HFFc6 (cell line): Measurements from ENCODE around the gene IL1RAPL2. TPM values are rescaled to one million over a fixed set of nuclear protein-coding genes. Genes with fewer than 3 reads are reported as not detected.

ENCODE experiments used
- DNase-seq: peaks from one replicate; pipeline ENCODE4 v3.0.0-alpha.2; 2018
- H3K27ac Mint-ChIP-seq: 2 replicates; pipeline ENCODE4 v1.8.0; 2020; ENCODE audit warnings: mild to moderate bottlenecking, mixed read lengths
- H3K27me3 Mint-ChIP-seq: 2 replicates; pipeline ENCODE4 v1.8.0; 2021; ENCODE audit warnings: mild to moderate bottlenecking, moderate library complexity, mixed read lengths; ENCODE audit not compliant: insufficient read depth
- H3K36me3 Mint-ChIP-seq: 2 replicates; pipeline ENCODE4 v1.8.0; 2021; ENCODE audit warnings: low read depth, mixed read lengths
- H3K4me1 Mint-ChIP-seq: 2 replicates; pipeline ENCODE4 v1.8.0; 2020; ENCODE audit warnings: low read depth, mixed read lengths
- H3K4me3 Mint-ChIP-seq: 2 replicates; pipeline ENCODE4 v1.8.0; 2020; ENCODE audit warnings: mild to moderate bottlenecking, moderate library complexity, mixed read lengths
- H3K9me3 Mint-ChIP-seq: 2 replicates; pipeline ENCODE4 v1.8.0; 2020; ENCODE audit warnings: mild to moderate bottlenecking, mixed read lengths
- CTCF ChIP-seq: fragments of 200-600 bp; sonication (generic); IDR thresholded peaks from 2 replicates; pipeline ENCODE4 v1.5.0; 2021; ENCODE audit warnings: antibody characterized with exemption, mild to moderate bottlenecking
- total RNA-seq, 6 experiments: library from RNA; stranded (reverse); fragmentation: NEBNext Ultra II Directional; extraction: Animal tissue kit (Norgen Biotek cat#: 25700); gene quantifications; 2 replicates in 1 of 6; 3 replicates in 5 of 6; pipeline ENCODE4 v1.2.3, GENCODE V29; 2021

IL1RAPL2 gene
- total RNA-seq, 6 experiments from 2014 or later, result 0.33 TPM; not detected in 5

DNA sequence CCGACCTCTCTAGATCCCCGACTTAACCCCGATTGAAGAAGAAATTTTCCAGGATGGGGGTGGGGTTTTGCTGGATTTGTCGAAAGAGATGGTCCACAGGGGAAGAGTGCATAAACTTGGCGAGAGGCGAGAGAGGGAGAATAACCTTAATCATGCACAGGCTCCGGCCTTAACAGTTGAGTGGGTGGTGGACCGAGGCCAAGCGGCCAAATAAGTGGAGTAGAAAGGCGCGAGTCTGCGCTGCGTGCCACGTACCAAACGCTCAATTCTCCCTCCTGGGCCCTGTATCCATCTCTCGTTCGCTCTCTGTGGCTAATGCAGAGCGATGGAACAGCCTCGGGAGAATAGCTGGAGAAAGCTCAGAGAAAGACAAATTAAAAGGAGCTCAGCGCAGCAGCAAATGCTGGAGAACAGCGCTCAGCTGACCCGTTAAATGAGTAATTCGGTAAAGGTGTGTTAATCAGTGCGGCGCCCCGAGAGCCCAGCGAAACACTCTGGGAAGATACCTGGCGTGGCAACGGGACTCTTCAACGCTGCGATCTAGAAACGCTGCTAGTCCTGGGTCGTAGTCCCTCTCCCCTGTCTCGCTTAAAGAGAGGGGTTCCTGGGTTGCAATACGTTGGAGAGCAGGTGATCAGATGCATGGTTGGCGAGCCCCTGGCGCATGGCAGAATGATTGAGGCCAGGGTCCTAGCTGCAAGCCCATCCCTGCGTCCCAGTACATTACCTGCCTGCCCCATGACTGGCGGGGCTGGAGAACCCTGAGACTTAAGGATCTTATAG, 887 bp upstream of the IL1RAPL2 start:
- H3K36me3 Mint-ChIP-seq, result no peaks in the 10 kb centered on the region
- H3K4me3 Mint-ChIP-seq, result no peak overlapping the region
- no peak for DNase-seq
- H3K4me1 Mint-ChIP-seq, result no peaks in the 10 kb centered on the region
- TF ChIP-seq CTCF, result no peak
- H3K9me3 Mint-ChIP-seq, result no peaks in the 10 kb centered on the region
- H3K27me3 Mint-ChIP-seq, result peaks cover 12% of the 10 kb centered on the region
- no peak overlapping the region for H3K27ac Mint-ChIP-seq

DNA sequence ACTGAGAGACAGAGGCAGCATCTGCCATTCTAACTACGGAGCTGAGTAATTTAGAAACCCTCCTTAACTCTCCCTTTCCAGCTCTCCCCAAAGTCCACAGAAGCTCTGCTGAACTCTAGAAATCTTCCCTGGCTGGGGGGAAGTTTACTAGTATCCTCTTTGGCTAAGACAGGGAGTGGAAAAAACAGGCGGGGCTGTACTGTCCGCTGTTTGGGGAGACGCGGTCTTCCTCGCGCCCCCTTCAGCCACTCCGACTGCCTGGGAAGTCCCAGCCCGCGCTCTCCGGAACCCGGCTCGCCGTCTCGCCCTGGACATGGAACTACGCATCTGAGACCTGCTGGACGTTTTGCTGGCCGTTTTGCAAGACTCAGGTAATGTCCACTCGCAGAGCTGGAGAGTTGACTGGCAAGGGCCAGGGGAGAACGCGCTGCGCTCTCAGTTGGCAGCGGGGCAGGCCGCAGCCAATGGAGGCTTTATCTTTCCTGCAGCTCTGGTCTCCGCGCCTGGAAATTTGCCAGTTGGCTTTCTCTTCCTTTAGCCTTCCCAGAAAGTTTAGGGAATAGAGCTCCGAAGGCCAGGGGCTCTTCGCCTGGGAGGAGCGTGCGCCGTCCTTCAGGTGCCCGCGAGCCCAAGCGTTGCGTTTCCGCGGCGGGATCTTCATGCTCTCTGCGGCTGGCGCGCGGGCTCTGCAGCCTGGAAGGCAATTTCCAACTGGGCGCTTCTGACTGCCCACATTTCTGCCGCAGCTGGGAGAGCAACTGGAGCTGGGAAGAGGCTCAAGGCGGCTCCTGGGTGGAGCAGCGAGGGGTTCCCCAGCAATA, 892 bp downstream of the IL1RAPL2 start:
- no peak for TF ChIP-seq CTCF
- Mint-ChIP-seq H3K4me3 (no peak overlapping the region), H3K27ac (no peak overlapping the region), H3K4me1 (no peaks in the 10 kb centered on the region), H3K27me3 (peaks cover 12% of the 10 kb centered on the region), H3K9me3 (no peaks in the 10 kb centered on the region), H3K36me3 (no peaks in the 10 kb centered on the region)
- no peak for DNase-seq

DNA sequence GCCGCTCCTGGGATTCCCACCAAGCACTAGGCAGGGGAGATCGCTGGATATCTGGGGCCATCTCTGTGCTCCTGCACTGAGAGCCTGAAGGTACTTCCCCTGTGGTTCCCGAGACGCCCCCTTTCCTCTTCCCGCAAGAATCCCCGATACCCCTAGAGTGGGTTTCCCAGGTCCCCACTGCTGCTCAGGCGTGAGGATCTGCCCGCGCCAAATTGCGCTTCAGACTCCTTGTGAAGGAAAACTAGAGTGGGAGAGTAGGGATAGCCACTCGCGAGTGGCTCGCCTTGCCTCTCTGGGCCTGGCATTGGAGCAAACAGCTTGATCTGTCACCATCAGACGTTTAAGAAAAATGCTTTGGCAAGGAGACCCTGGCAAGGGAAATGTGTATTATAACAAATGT, 1.5 kb downstream of the IL1RAPL2 start:
- H3K4me1 Mint-ChIP-seq, result no peaks in the 10 kb centered on the region
- TF ChIP-seq CTCF, result no peak
- peaks cover 12% of the 10 kb centered on the region for H3K27me3 Mint-ChIP-seq
- H3K4me3 Mint-ChIP-seq, result no peak overlapping the region
- no peak overlapping the region for H3K27ac Mint-ChIP-seq
- no peaks in the 10 kb centered on the region for H3K9me3 Mint-ChIP-seq
- DNase-seq, result no peak
- no peaks in the 10 kb centered on the region for H3K36me3 Mint-ChIP-seq

DNA sequence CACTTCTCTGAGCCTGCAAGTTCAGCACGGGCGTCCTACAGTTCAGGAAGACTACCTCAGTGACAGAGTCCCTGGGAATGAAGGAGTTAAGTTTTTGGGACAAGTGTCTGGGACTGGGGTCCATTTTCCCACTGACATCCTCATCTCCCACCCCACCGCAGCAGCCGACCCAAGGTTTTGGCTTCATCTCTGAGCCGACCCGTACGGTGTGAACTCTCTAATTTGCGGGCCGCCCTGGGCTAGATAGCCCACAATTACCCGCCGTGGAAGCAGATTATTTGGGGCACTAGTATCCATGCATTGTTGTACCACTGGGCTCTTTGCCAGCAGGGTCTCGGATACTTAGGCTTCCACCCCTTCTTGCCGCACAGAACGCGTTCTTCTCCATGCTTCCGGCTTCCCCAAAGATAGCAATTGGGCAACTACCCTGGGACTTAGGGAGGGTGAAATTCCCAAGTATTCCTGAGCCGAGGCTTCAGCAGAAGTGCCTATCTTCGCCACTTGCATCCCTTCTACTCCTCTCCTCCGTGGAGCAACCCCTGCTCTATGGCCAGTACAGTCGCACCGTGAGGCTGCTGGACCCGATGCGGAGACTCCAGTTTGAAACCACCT, 2.4 kb downstream of the IL1RAPL2 start:
- Mint-ChIP-seq H3K9me3 (no peaks in the 10 kb centered on the region), H3K27me3 (peaks cover 12% of the 10 kb centered on the region), H3K4me3 (no peak overlapping the region), H3K36me3 (no peaks in the 10 kb centered on the region), H3K4me1 (no peaks in the 10 kb centered on the region), H3K27ac (no peak overlapping the region)
- DNase-seq, result no peak
- TF ChIP-seq CTCF, result no peak

DNA sequence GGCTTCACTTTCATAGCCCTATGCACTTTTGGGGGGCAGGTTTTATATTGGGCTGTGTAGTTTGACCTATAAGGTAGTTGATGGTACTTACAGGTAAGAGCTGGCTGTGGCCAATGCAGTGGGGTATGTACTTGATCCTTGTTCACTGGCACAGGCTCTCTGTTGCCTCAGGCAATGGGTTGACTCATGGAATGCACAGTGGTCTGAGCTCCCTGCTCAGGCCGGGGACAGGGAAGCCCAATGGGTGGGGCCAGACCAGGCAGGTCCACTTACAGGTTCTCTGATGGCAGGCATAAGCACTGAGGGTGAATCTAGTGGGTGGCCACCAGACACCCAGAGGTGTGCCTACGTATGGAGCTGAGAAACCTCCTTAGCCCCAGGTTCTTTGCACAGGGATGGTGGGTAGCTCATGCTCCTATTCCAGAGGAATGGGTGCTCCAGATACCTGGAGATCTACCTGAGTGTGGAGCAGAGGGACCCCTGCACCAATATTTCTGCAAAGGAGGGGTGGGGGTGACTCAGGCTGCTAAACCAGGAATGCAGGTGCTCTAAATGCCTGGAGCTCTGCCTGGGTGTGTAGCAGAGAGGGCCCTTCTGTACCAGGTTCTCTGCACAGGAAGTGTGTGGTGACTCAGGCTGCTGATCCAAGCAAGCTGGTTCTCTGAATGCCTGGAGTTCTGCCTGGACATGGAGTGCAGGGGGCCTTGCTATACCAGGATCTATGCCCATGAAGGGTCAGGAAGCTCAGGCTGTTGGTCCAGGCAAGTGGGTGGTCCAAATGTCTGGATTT, 52.3 kb downstream of the IL1RAPL2 start:
- no peak for DNase-seq
- Mint-ChIP-seq H3K4me1 (no peaks in the 10 kb centered on the region), H3K36me3 (no peaks in the 10 kb centered on the region)

More for the DNA sequence above, 52.3 kb downstream of the IL1RAPL2 start:
- H3K4me3 Mint-ChIP-seq, result no peak overlapping the region
- H3K27me3 Mint-ChIP-seq, result no peaks in the 10 kb centered on the region; the same call in 1 of the 2 replicates
- peaks cover 16% of the 10 kb centered on the region for H3K9me3 Mint-ChIP-seq
- TF ChIP-seq CTCF, result no peak
- no peak overlapping the region for H3K27ac Mint-ChIP-seq
